Heart left ventricle (tissue), 16 donors: ENCODE data around the gene MRNIP. TPM values are rescaled to one million over a fixed set of nuclear protein-coding genes. Genes with fewer than 3 reads are reported as not detected.

Experiments
- ATAC-seq, 4 donors: fragments of 200-7000 bp; cut with Tn5 transposase; one replicate each; pipeline ENCODE4 v1.9.1; 2020 to 2022; ENCODE audit warnings: moderate library complexity in 4 of 4, mild to moderate bottlenecking in 3 of 4, moderate number of reproducible peaks in 1 of 4
- DNase-seq, 5 donors: peaks; one replicate each; pipeline ENCODE4 v3.0.0-alpha.2; 2020
- H3K27ac ChIP-seq, 12 donors: fragments of 200-600 bp; sonication (generic) in 4 of 12; one replicate each; pipeline versions ENCODE4 v1.5.0 to v1.8.0; 2016 to 2022; ENCODE audit warnings: mild to moderate bottlenecking in 2 of 12
- H3K27me3 ChIP-seq, 9 donors: fragments of 200-600 bp; sonication (generic) in 2 of 9; one replicate each; pipeline versions ENCODE4 v1.5.1 to v1.8.0; 2016 to 2022; ENCODE audit warnings: mild to moderate bottlenecking in 3 of 9
- H3K36me3 ChIP-seq, 9 donors: fragments of 200-600 bp; sonication (generic) in 2 of 9; one replicate each; pipeline versions ENCODE4 v1.5.0 to v1.8.0; 2018 to 2022; ENCODE audit warnings: mild to moderate bottlenecking in 2 of 9
- H3K4me1 ChIP-seq, 12 donors: fragments of 200-600 bp; sonication (generic) in 4 of 12; one replicate each; pipeline versions ENCODE4 v1.5.0 to v1.8.0; 2016 to 2022; ENCODE audit warnings: mild to moderate bottlenecking in 3 of 12
- H3K4me3 ChIP-seq, 12 donors: fragments of 200-600 bp; sonication (generic) in 4 of 12; one replicate each; pipeline versions ENCODE4 v1.5.0 to v1.8.0; 2017 to 2022; ENCODE audit warnings: mild to moderate bottlenecking in 9 of 12, moderate library complexity in 4 of 12
- H3K9me3 ChIP-seq, 12 donors: fragments of 200-600 bp; sonication (generic) in 4 of 12; one replicate each; pipeline versions ENCODE4 v1.5.0 to v1.8.0; 2016 to 2022; ENCODE audit warnings: mild to moderate bottlenecking in 1 of 12
- POLR2A ChIP-seq, 2 donors: fragments of 450-650 bp; IDR thresholded peaks; one replicate each; pipeline ENCODE4 v1.6.1; 2017; ENCODE audit warnings: antibody characterized with exemption in 2 of 2, mild to moderate bottlenecking in 2 of 2, moderate library complexity in 2 of 2
- WGBS, 4 donors: extraction: QIAGEN DNeasy Blood & Tissue Kit in 2 of 4; methylation state at CpG; one replicate each; pipeline versions ENCODE4 v1.1.5 to v1.1.7; 2013 to 2018; 5-methylcytosine and 5-hydroxymethylcytosine counted together
- intact Hi-C, 10 donors: fragments of 100-400 bp; cut with DNase I; formaldehyde crosslinking; loops; one replicate each; pipeline versions ENCODE4 v1.11.1 to v1.14.2; 2022
- polyA plus RNA-seq, 2 donors: library from polyadenylated mRNA; stranded (reverse); fragments of 200-250 nt; gene quantifications; one replicate each; pipeline ENCODE4 v1.2.3, GENCODE V29; 2013
- total RNA-seq, 9 donors: library from RNA; depleted of rRNA in 2 of 9; stranded (reverse); fragments of >200 nt in 2 of 9; fragmentation: NEBNext Ultra II Directional in 3 of 9; extraction: Animal tissue kit (Norgen Biotek cat#: 25700) in 3 of 9; gene quantifications; one replicate each; pipeline versions ENCODE4 v1.1.0 to v1.2.4, GENCODE V29; 2016 to 2023
- TF ChIP-seq, protein P1 (sequence below), 12 donors: fragments of 200-600 bp; sonication (generic) in 4 of 12; IDR thresholded peaks; one replicate each; pipeline versions ENCODE4 v1.5.0 to v1.8.0; 2018 to 2022; ENCODE audit warnings: antibody characterized with exemption in 12 of 12, mild to moderate bottlenecking in 5 of 12
- donor health status: ischemic (EF 13 %, LVEDD 7.1; RV severe dilation, severe dysfunction).
- donor health status: healthy with polysubstance abuse.
- donor health status: DM: no; HTN: yes; CAD: no.
- donor health status: DM: no; HTN: no; CAD: no.
- donor health status: ischemic (EF 25% LVEDD 6.9; RV normal size, moderate dysfunction).
- donor health status: ischemic (EF 25% LVEDD 5.7; RV mildly dilated, moderate dysfunction).
- donor health status: healthy.
- donor health status: DM: yes; HTN: yes; CAD: no.
- donor health status: ischemic (EF 35%, LVEDD 5.7; RV mildly dilated, moderate dysfunction).
- donor health status: nonischemic (EF 11% LVEDD 7.7; RV severe dilation, severe dysfunction).
- donor health status: DM: yes; HTN: yes; CAD: no.
- donor health status: PGD.
- donor health status: ischemic (EF 29% LVEDD 5.4; RV normal size, mild dysfunction).
- donor health status: nonischemic (EF 23%, LVEDD 6.1; RV moderate dilation, normal function).

The MRNIP gene
- total and polyA plus RNA-seq, 11 donors, result 8.5 to 24.1 (median 12.3) TPM

- intact Hi-C loops, result no loop called here
- Histone ChIP-seq H3K36me3 (peaks cover 0 to 90% (median 54%) of the 10 kb centered on the region in 9 donors), H3K27me3 (no peaks in the 10 kb centered on the region), H3K4me1 (no peaks in the 10 kb centered on the region), H3K27ac (no peak overlapping the region), H3K4me3 (no peak overlapping the region), H3K9me3 (peaks cover 0 to 14% (median 10%) of the 10 kb centered on the region in 12 donors)
- DNase-seq (peak in 2 of 5 donors; percentile 18 to 23), ATAC-seq (no peak)
- 87 to 93% (median 90%) methylated on average over 23 to 26 of the region's 26 CpGs for WGBS, 4 donors
- no peak for TF ChIP-seq POLR2A (IDR thresholded peaks at IDR 0.05)
- TF ChIP-seq, protein P1, sequence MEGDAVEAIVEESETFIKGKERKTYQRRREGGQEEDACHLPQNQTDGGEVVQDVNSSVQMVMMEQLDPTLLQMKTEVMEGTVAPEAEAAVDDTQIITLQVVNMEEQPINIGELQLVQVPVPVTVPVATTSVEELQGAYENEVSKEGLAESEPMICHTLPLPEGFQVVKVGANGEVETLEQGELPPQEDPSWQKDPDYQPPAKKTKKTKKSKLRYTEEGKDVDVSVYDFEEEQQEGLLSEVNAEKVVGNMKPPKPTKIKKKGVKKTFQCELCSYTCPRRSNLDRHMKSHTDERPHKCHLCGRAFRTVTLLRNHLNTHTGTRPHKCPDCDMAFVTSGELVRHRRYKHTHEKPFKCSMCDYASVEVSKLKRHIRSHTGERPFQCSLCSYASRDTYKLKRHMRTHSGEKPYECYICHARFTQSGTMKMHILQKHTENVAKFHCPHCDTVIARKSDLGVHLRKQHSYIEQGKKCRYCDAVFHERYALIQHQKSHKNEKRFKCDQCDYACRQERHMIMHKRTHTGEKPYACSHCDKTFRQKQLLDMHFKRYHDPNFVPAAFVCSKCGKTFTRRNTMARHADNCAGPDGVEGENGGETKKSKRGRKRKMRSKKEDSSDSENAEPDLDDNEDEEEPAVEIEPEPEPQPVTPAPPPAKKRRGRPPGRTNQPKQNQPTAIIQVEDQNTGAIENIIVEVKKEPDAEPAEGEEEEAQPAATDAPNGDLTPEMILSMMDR (IDR thresholded peaks at IDR 0.05), result no peak
These were observed 19.8 kb upstream of the MRNIP start for GRCh38 chr5:179878222-179879002.

GRCh38 chr5:179876610-179876952, 18.0 kb upstream of the MRNIP start:
- H3K27ac ChIP-seq, result no peak overlapping the region
- TF ChIP-seq POLR2A (IDR thresholded peaks at IDR 0.05), result no peak
- TF ChIP-seq, protein P1 (IDR thresholded peaks at IDR 0.05), result no peak
- no peaks in the 10 kb centered on the region for H3K9me3 ChIP-seq
- peaks cover 0 to 93% (median 68%) of the 10 kb centered on the region in 9 donors for H3K36me3 ChIP-seq
- intact Hi-C loops, result no loop called here
- 91 to 97% (median 93%) methylated on average over 3 of the region's 3 CpGs for WGBS, 4 donors
- DNase-seq (no peak), ATAC-seq (no peak)
- peaks cover 0 to 3% (median 0%) of the 10 kb centered on the region in 12 donors for H3K4me1 ChIP-seq
- H3K27me3 ChIP-seq, result no peaks in the 10 kb centered on the region
- H3K4me3 ChIP-seq, result no peak overlapping the region

DNA sequence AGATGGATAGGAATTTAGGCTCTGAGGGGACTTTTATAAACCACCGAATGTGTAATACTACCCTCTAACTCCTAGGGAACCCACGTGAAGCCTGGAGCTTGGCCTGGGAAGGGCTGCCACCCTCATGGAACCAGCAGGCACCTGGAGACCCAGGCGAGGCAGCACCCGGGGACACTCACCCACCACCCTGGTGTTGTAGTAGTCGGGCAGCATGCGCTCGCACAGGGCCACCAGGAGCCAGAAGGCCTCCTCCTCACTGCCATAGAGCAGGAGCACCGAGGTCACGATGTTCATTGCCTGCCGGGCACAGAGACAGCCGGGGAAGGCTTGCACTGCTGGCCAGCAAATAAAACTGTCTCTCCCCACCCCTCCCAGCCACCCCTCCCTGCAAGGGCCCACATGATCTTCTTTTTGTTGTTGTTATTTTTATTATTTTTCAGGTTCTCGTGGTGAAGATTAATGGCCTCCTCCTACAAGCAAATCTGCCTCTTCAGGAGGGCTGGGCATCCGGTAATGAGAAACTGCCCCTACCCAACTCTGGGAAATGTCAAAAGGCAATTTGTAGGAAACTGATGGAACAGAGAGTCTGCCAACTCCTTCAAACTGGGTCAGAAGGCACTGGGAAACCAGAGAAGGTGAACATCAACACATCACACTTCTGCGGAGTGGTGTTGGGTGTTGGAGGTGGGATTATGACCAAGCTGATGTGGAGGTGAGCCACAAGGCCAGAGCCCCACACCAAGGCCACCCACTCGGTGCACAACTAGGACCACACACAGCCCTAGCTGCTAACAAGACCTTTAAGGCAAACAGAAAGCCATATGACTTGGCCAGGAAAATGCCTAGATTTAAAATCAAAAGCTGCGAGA, 17.4 kb upstream of the MRNIP start:
- DNase-seq, result peak in 1 of 5 donors; percentile 2
- Histone ChIP-seq H3K36me3 (peaks cover 0 to 92% (median 72%) of the 10 kb centered on the region in 9 donors), H3K4me1 (peaks cover 0 to 3% (median 0%) of the 10 kb centered on the region in 12 donors), H3K27ac (no peak overlapping the region), H3K9me3 (no peaks in the 10 kb centered on the region), H3K27me3 (no peaks in the 10 kb centered on the region), H3K4me3 (no peak overlapping the region)
- intact Hi-C loops, result no loop called here
- 92 to 97% (median 93%) methylated on average over 15 to 16 of the region's 16 CpGs for WGBS, 4 donors
- no peak for TF ChIP-seq POLR2A (IDR thresholded peaks at IDR 0.05)
- TF ChIP-seq, protein P1 (IDR thresholded peaks at IDR 0.05), result no peak
- ATAC-seq, result no peak
